SIG-M5 treated with dmso at 0.1 percent for 504 hours (cell line): ENCODE results near the gene MACROD2.
"Not testable (repeated sequence)": the region's sequence is repeated elsewhere in the genome, so short reads cannot be mapped to it uniquely, and the experiment has no call there.

Source experiments
- DNase-seq: peaks from one replicate; lab custom pipeline; 2025; ENCODE audit not compliant: unreplicated experiment; lab: John Stamatoyannopoulos, UW

The MACROD2 gene

DNA sequence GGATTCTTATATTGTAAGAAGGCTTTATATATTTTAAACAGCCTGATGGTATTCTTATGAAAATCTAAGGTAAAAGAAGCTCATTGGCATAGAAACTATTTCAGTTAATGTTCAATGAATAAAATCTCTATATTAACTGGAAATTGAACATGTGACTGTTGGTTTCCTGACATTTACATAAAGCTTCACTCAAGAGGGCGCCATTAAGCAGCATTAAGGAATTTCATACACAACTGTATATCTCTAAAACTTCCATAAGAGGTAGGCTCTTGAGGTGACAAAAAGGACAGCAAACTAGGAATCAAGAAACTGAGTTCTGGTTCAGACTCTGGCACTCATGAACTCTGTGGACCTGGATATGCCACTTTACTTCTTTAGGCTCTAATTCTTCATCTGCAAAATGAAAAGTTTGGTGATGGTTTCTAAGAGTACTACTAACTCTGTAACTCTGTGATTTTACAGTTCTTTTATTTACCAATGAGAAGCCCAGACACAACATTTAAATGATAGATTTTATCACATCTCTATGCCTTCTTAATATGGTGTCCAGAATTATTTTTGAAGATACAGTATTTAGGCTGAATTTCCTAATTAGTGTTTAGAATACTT, 194.6 kb downstream of the MACROD2 start:
- DNase-seq: peak; percentile 15

GRCh38 chr20:14191559-14191958, 196.2 kb downstream of the MACROD2 start:
- no peak for DNase-seq

DNA sequence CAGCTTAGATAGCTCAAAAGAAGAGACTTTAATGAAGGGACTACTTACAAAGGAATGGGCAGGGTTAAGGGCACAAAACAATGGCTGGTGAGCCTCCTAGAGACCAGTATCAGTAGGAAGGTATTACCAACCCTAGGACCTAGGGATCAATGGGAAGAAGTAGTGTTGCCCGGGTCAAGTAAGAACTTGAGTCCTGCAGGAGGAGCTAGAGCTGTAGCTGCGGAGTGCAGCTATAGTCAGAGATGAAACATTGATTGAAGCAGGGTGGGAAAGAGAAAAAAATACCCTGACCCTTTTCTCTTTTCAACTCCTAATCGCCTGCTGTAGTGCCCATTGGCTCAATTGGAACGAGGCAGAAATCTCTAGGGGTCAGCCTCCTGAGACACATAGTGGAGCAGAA, 198.1 kb downstream of the MACROD2 start:
- DNase-seq: no peak

- DNase-seq: no peak
Measured at GRCh38 chr20:14193885-14194284, 198.6 kb downstream of the MACROD2 start.

DNA sequence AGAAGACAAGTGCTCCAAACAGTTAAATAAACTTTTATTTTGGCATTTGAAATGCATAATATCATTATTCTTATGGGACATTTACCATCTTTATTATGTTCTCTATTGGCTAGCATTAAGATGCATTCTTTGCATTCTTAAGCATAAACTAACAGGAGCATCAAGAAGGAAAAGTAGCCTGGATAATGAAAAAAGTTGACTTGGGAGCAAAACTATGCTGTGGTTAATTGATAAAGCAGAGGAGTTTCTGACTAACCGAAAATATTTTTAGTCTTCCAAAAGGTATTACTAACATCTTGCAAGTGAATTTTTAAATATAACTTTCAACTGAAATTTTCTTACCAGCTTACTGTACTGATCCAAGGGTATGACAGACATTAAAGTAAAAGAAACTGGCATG, 201.8 kb downstream of the MACROD2 start:
- DNase-seq: no peak

GRCh38 chr20:14198416-14198815, 203.1 kb downstream of the MACROD2 start:
- DNase-seq: no peak

DNA sequence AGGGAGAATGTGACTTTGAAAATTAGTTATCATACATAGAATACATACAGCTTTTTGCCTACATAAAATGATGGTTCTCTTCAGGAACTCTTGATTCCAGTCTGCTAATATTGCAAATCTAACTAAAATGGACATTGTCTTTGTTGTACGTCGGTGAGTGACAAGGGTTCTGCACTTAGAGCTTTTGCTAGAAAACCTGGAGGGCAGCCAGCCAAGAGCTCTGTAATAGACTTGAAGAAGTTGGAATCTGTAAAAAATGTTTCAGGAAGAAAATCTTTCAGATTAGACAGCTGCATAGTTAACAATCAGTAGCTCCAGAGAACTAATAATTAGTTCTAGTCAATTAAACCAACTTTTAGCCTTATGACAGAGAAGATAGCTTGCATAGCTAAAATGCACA, 203.8 kb downstream of the MACROD2 start:
- DNase-seq: no peak

DNA sequence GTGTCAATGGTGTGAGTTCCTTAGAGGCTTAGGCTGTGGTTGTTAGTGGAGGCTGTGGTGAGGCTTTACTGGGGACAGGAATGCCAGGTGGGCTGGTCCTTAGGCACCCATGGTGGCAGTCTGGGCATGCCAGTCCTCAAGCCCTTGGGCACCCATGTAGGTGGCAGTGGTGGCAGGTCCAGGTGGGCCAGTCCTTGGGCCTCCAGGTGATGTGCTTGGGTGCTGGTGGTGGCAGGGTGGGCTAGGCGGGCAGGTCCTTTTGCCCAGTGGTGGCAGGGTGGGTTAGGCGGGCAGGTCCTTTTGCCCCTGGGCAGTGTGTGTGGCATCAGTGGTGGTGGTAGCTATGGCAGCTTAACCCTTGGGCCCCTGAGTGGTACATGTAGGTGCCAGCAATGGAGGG, 208.3 kb downstream of the MACROD2 start:
- no peak for DNase-seq

DNA sequence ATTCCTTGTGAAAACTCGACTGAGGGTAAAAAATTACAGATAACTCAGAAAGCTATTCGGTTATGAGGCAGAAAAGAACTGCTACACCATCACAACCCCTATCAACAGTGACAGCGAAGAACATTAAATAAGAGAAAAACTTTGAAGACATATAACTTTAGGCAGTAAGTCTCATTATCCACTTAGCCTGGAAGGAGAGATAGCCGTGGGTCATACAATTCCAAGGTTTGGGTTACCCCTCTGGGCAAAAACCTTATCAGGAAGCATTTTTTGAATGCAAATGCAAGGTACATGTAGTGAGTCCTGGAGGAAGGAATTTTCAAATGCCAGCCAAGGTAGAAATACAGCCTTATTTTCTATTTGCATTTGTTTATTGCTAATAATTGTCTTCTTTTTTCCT, 212.3 kb downstream of the MACROD2 start:
- DNase-seq: no peak

- DNase-seq: no peak
Measured at GRCh38 chr20:14208956-14209355, 213.6 kb downstream of the MACROD2 start.

GRCh38 chr20:14210146-14210545, 214.8 kb downstream of the MACROD2 start:
- DNase-seq: no peak

DNA sequence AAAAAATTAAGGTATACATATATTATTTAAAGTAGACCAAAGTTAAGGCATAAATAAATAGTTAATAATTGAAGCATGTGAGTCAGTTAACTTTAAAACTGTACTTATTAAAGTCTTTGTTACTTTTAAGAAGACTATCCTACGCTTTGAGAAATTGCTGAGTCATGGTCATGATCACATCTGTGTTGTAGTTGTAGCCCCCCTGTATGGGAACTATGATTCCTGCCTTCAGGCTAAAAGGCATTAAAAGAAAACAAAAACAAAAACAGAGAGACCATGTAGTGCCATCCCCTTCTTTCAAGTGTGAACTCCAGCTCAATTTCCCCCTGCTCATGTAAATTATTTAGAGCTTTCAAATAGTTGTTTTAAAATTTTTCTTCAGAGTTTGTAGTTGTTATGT, 218.7 kb downstream of the MACROD2 start:
- DNase-seq: no peak

- DNase-seq: not testable (repeated sequence)
Measured at GRCh38 chr20:14215880-14216279, 220.6 kb downstream of the MACROD2 start.

- DNase-seq: peak; percentile 22
Measured at GRCh38 chr20:14219801-14220461, 224.6 kb downstream of the MACROD2 start.

DNA sequence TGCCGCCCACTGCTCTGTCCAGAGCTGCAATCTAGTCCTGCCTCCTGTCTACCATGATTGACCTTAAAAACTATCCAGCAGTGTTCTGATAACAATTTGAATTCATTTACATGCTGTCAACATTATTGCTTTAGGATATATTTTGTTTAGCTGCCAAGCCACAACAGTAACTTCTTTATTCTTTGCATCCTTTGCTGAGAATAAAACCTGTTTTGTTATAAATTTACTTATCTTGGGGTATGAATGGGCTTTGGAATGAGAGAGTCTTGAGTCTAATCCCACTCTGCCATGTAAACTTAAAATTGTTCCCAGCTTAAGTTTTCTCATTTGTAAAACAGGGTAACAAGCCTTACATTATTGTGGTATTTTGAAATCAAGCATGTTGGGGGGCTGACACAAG, 225.7 kb downstream of the MACROD2 start:
- DNase-seq: no peak

- DNase-seq: no peak
Measured at GRCh38 chr20:14223806-14224205, 228.5 kb downstream of the MACROD2 start.

DNA sequence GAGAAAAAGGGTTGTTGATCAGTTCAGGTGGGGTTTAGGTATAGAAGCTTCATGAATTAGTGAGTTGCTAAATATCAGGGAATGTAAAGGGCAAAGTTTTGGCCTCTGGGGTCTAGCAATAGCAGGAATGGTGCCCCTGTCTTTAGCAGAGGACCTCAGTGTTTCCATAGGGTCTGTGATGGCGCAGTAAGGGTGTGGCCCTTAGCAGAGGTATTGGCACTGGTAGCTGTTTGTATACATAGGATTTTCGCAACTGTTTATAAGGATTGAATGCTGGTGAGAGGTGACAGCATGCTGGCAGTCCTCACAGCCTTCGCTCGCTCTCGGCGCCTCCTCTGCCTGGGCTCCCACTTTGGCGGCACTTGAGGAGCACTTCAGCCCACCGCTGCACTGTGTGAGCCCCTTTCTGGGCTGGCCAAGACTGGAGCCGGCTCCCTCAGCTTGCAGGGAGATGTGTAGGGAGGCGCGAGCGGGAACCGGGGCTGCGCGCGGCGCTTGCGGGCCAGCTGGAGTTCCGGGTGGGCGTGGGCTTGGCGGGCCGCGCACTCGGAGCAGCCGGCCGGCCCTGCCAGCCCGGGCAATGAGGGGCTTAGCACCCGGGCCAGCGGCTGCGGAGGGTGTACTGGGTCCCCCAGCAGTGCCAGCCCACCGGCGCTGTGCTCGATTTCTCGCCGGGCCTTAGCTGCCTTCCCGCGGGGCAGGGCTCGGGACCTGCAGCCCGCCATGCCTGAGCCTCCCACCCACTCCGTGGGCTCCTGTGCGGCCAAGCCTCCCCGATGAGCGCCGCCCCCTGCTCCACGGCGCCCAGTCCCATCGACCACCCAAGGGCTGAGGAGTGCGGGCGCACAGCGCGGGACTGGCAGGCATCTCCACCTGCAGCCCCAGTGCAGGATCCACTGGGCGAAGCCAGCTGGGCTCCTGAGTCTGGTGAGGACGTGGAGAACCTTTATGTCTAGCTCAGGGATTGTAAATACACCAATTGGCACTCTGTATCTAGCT, 231.0 kb downstream of the MACROD2 start:
- DNase-seq: not testable (repeated sequence)

- DNase-seq: no peak
Measured at GRCh38 chr20:14232650-14233049, 237.3 kb downstream of the MACROD2 start.

GRCh38 chr20:14234666-14235295, 239.5 kb downstream of the MACROD2 start:
- DNase-seq: no peak

GRCh38 chr20:14235355-14235754, 240.0 kb downstream of the MACROD2 start:
- no peak for DNase-seq

GRCh38 chr20:14245368-14245970, 250.2 kb downstream of the MACROD2 start:
- no peak for DNase-seq
